ENCODE data around the gene GEMIN7. TPM values are rescaled to one million over a fixed set of nuclear protein-coding genes. Genes with fewer than 3 reads are reported as not detected.
A peak's percentile ranks its signal among the peaks of the same experiment; 100 is the strongest.

Gene GEMIN7
- total and polyA plus RNA-seq, 2 experiments from 2014 or later, result 49.6 to 90.5 TPM

GRCh38 chr19:45125360-45125759, 46.3 kb downstream of the GEMIN7 start:
- Histone ChIP-seq H3K27me3 (ENCODE audit: insufficient read depth) (no peaks in the 10 kb centered on the region), H3K4me3 (no peak overlapping the region), H3K36me3 (ENCODE audit: insufficient read depth) (no peaks in the 10 kb centered on the region), H3K9me2 (ENCODE audit: insufficient read depth) (no peaks in the 10 kb centered on the region), H3F3A (replicated peaks; ENCODE audit: low read depth) (0 out of 2 replicates have a peak, but pooled peaks cover 2% of the 10 kb centered on the region), H3K4me2 (no peak overlapping the region), H3K4me1 (ENCODE audit: insufficient read depth) (no peaks in the 10 kb centered on the region), H4K20me1 (replicated peaks; ENCODE audit: insufficient read depth) (peaks cover 39% of the 10 kb centered on the region), H3K79me2 (replicated peaks; ENCODE audit: insufficient read depth) (peaks cover 59% of the 10 kb centered on the region), H3K27ac (ENCODE audit: low read depth) (no peak overlapping the region; the same call in 1 of the 2 replicates), H2AFZ (no peak overlapping the region)
- ATAC-seq, result peak; percentile 6; the same call in 2 of the 3 replicates
- peaks cover 10% of the 10 kb centered on the region; the same call in 2 of the 3 replicates for H3K4me1 Mint-ChIP-seq
- H3K4me3 Mint-ChIP-seq, result no peak overlapping the region
- no peak overlapping the region for H3K27ac Mint-ChIP-seq
- no peaks in the 10 kb centered on the region for H3K9me3 Mint-ChIP-seq
- DNase-seq (ENCODE audit: low spot score), result no peak
- TF ChIP-seq EZH2phosphoT487 (IDR thresholded peaks at IDR 0.05; ENCODE audit: unreplicated experiment), result no peak
- TF ChIP-seq, protein P1, sequence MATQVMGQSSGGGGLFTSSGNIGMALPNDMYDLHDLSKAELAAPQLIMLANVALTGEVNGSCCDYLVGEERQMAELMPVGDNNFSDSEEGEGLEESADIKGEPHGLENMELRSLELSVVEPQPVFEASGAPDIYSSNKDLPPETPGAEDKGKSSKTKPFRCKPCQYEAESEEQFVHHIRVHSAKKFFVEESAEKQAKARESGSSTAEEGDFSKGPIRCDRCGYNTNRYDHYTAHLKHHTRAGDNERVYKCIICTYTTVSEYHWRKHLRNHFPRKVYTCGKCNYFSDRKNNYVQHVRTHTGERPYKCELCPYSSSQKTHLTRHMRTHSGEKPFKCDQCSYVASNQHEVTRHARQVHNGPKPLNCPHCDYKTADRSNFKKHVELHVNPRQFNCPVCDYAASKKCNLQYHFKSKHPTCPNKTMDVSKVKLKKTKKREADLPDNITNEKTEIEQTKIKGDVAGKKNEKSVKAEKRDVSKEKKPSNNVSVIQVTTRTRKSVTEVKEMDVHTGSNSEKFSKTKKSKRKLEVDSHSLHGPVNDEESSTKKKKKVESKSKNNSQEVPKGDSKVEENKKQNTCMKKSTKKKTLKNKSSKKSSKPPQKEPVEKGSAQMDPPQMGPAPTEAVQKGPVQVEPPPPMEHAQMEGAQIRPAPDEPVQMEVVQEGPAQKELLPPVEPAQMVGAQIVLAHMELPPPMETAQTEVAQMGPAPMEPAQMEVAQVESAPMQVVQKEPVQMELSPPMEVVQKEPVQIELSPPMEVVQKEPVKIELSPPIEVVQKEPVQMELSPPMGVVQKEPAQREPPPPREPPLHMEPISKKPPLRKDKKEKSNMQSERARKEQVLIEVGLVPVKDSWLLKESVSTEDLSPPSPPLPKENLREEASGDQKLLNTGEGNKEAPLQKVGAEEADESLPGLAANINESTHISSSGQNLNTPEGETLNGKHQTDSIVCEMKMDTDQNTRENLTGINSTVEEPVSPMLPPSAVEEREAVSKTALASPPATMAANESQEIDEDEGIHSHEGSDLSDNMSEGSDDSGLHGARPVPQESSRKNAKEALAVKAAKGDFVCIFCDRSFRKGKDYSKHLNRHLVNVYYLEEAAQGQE (IDR thresholded peaks at IDR 0.05; ENCODE audit: unreplicated experiment), result no peak
- H3K36me3 Mint-ChIP-seq (ENCODE audit: low read depth), result no peaks in the 10 kb centered on the region
- peaks cover 5% of the 10 kb centered on the region for H3K27me3 Mint-ChIP-seq (ENCODE audit: insufficient read depth, low read depth, poor library complexity)

- H3K27me3 Mint-ChIP-seq (ENCODE audit: insufficient read depth, low read depth, poor library complexity), result peaks cover 6% of the 10 kb centered on the region
- Histone ChIP-seq H4K20me1 (replicated peaks; ENCODE audit: insufficient read depth) (peaks cover 44% of the 10 kb centered on the region), H3K27ac (ENCODE audit: low read depth) (no peak overlapping the region), H3K4me1 (ENCODE audit: insufficient read depth) (0 out of 2 replicates have a peak, but pooled peaks cover 2% of the 10 kb centered on the region), H3F3A (replicated peaks; ENCODE audit: low read depth) (0 out of 2 replicates have a peak, but pooled peaks cover 2% of the 10 kb centered on the region), H3K4me3 (no peak overlapping the region), H3K36me3 (ENCODE audit: insufficient read depth) (no peaks in the 10 kb centered on the region), H3K9me2 (ENCODE audit: insufficient read depth) (no peaks in the 10 kb centered on the region), H3K27me3 (ENCODE audit: insufficient read depth) (no peaks in the 10 kb centered on the region), H3K79me2 (replicated peaks; ENCODE audit: insufficient read depth) (peaks cover 55% of the 10 kb centered on the region), H3K4me2 (no peak overlapping the region), H2AFZ (no peak overlapping the region)
- no peaks in the 10 kb centered on the region for H3K9me3 Mint-ChIP-seq
- peaks cover 14% of the 10 kb centered on the region; the same call in 2 of the 3 replicates for H3K4me1 Mint-ChIP-seq
- no peaks in the 10 kb centered on the region for H3K36me3 Mint-ChIP-seq (ENCODE audit: low read depth)
- DNase-seq (ENCODE audit: low spot score) (peak; percentile 94), ATAC-seq (peak; percentile 93)
- TF ChIP-seq CREB1 (CRISPR knock-in tag; IDR thresholded peaks at IDR 0.05; ENCODE audit: low read depth), result 0 out of 2 replicates have a peak, but pooled peaks have one; percentile 17
- TF ChIP-seq, protein P2, sequence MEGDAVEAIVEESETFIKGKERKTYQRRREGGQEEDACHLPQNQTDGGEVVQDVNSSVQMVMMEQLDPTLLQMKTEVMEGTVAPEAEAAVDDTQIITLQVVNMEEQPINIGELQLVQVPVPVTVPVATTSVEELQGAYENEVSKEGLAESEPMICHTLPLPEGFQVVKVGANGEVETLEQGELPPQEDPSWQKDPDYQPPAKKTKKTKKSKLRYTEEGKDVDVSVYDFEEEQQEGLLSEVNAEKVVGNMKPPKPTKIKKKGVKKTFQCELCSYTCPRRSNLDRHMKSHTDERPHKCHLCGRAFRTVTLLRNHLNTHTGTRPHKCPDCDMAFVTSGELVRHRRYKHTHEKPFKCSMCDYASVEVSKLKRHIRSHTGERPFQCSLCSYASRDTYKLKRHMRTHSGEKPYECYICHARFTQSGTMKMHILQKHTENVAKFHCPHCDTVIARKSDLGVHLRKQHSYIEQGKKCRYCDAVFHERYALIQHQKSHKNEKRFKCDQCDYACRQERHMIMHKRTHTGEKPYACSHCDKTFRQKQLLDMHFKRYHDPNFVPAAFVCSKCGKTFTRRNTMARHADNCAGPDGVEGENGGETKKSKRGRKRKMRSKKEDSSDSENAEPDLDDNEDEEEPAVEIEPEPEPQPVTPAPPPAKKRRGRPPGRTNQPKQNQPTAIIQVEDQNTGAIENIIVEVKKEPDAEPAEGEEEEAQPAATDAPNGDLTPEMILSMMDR (conservative IDR thresholded peaks at IDR 0.05; ENCODE audit: low read depth in 2 of 2), result peak; percentile 76 to 97
- no peak for TF ChIP-seq EZH2phosphoT487 (IDR thresholded peaks at IDR 0.05; ENCODE audit: unreplicated experiment)
- TF ChIP-seq, protein P3, sequence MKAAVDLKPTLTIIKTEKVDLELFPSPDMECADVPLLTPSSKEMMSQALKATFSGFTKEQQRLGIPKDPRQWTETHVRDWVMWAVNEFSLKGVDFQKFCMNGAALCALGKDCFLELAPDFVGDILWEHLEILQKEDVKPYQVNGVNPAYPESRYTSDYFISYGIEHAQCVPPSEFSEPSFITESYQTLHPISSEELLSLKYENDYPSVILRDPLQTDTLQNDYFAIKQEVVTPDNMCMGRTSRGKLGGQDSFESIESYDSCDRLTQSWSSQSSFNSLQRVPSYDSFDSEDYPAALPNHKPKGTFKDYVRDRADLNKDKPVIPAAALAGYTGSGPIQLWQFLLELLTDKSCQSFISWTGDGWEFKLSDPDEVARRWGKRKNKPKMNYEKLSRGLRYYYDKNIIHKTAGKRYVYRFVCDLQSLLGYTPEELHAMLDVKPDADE (IDR thresholded peaks at IDR 0.05), result no peak
- no peak overlapping the region; the same call in 1 of the 2 replicates for H3K27ac Mint-ChIP-seq
- H3K4me3 Mint-ChIP-seq, result no peak overlapping the region
These were observed 47.0 kb downstream of the GEMIN7 start for GRCh38 chr19:45125975-45126493.

Measured in GM23338 (cell line).